GM19438 (cell line): Measurements from ENCODE around the gene CRP.
"Not testable (repeated sequence)": the region's sequence is repeated elsewhere in the genome, so short reads cannot be mapped to it uniquely, and the experiment has no call there.

Experiments
- ATAC-seq: cut with Tn5 transposase; IDR thresholded peaks from one replicate; pipeline ENCODE4 v1.9.1; 2021; ENCODE audit warnings: low read depth; ENCODE audit not compliant: unreplicated experiment

Gene CRP

GRCh38 chr1:159700312-159700711 lies 14.1 kb downstream of the CRP start:
- no peak for ATAC-seq

- no peak for ATAC-seq
Measured at GRCh38 chr1:159699653-159700052, 14.7 kb downstream of the CRP start.

GRCh38 chr1:159699246-159699645 lies 15.1 kb downstream of the CRP start:
- ATAC-seq, result no peak

GRCh38 chr1:159687511-159687910 lies 26.9 kb downstream of the CRP start:
- no peak for ATAC-seq

GRCh38 chr1:159686599-159687299 lies 27.6 kb downstream of the CRP start:
- no peak for ATAC-seq

GRCh38 chr1:159678939-159679338 lies 35.5 kb downstream of the CRP start:
- ATAC-seq, result no peak

- ATAC-seq, result no peak
Measured at GRCh38 chr1:159675046-159675445, 39.3 kb downstream of the CRP start.

GRCh38 chr1:159672390-159672789 lies 42.0 kb downstream of the CRP start:
- ATAC-seq, result not testable (repeated sequence)

GRCh38 chr1:159669338-159669737 lies 45.1 kb downstream of the CRP start:
- ATAC-seq, result no peak

- no peak for ATAC-seq
Measured at GRCh38 chr1:159668739-159669138, 45.6 kb downstream of the CRP start.

- no peak for ATAC-seq
Measured at GRCh38 chr1:159664247-159664646, 50.1 kb downstream of the CRP start.

GRCh38 chr1:159663552-159663951 lies 50.8 kb downstream of the CRP start:
- ATAC-seq, result no peak
